ENCODE data around the gene BSPRY.
A peak's percentile ranks its signal among the peaks of the same experiment; 100 is the strongest.

The BSPRY gene

GRCh38 chr9:113391917-113392316 lies 42.6 kb downstream of the BSPRY start:
- H3K27me3 ChIP-seq (ENCODE audit: control insufficient read depth in 3 of 3, insufficient read depth in 3 of 3, low read depth in 1 of 3, low read length in 3 of 3) = no peaks in the 10 kb centered on the region
- H3K4me1 ChIP-seq (ENCODE audit: control insufficient read depth in 2 of 2, insufficient read depth in 1 of 2, low read depth in 1 of 2, low read length in 2 of 2) = no peaks in the 10 kb centered on the region
- no peak overlapping the region for H4K8ac ChIP-seq (ENCODE audit: low read depth, low read length)
- H3K14ac ChIP-seq (ENCODE audit: low read length) = no peak overlapping the region
- DNase-seq (ENCODE audit: low spot score) = no peak
- H3K4me2 ChIP-seq (ENCODE audit: insufficient read depth, low read length, poor library complexity, severe bottlenecking) = no peak overlapping the region
- no peak overlapping the region for H2BK15ac ChIP-seq (ENCODE audit: low read length)
- H2BK5ac ChIP-seq (ENCODE audit: low read length) = no peak overlapping the region
- H3K4me3 ChIP-seq (ENCODE audit: low read length in 2 of 2) = no peak overlapping the region
- no peak overlapping the region for H2AFZ ChIP-seq (ENCODE audit: low read length)
- no peak overlapping the region for H4K91ac ChIP-seq (ENCODE audit: low read depth, low read length, poor library complexity)
- WGBS, 2 donors (ENCODE audit: extremely low coverage in 2 of 2, insufficient read length in 2 of 2, insufficient replicate concordance in 1 of 2) = no CpG with 5 or more reads among the region's 7 CpGs
- no peaks in the 10 kb centered on the region for H3K79me1 ChIP-seq (ENCODE audit: low read depth, low read length)
- no peak overlapping the region for H2AK5ac ChIP-seq (ENCODE audit: low read depth, low read length)
- H3K18ac ChIP-seq (ENCODE audit: low read length) = no peak overlapping the region
- no peak overlapping the region for H2BK12ac ChIP-seq (ENCODE audit: low read length)
- H3K27ac ChIP-seq (replicated peaks; ENCODE audit: low read length) = no peak overlapping the region
- H3K36me3 ChIP-seq (replicated peaks in 1 of 2; ENCODE audit: control insufficient read depth in 2 of 2, insufficient read depth in 2 of 2, low read length in 2 of 2) = peaks cover 30 to 72% of the 10 kb centered on the region in 2 donors
- H2BK120ac ChIP-seq (ENCODE audit: low read depth, low read length) = no peak overlapping the region
- H3K9ac ChIP-seq (ENCODE audit: low read depth, low read length, poor library complexity) = no peak overlapping the region
- H3K9me3 ChIP-seq (replicated peaks in 1 of 2; ENCODE audit: control insufficient read depth in 2 of 2, insufficient read depth in 1 of 2, low read depth in 1 of 2, low read length in 2 of 2) = no peaks in the 10 kb centered on the region
- no peak overlapping the region for H3K23ac ChIP-seq (ENCODE audit: low read depth, low read length, poor library complexity)
- no peak overlapping the region for H3K4ac ChIP-seq (ENCODE audit: low read length)

- WGBS, 2 donors (ENCODE audit: extremely low coverage in 2 of 2, insufficient read length in 2 of 2, insufficient replicate concordance in 1 of 2) = no CpG with 5 or more reads among the region's 7 CpGs
- H4K8ac ChIP-seq (ENCODE audit: low read depth, low read length) = no peak overlapping the region
- no peak overlapping the region for H2BK15ac ChIP-seq (ENCODE audit: low read length)
- no peak overlapping the region for H2AK5ac ChIP-seq (ENCODE audit: low read depth, low read length)
- no peak overlapping the region for H2BK120ac ChIP-seq (ENCODE audit: low read depth, low read length)
- H3K14ac ChIP-seq (ENCODE audit: low read length) = no peak overlapping the region
- no peaks in the 10 kb centered on the region for H3K9me3 ChIP-seq (replicated peaks in 1 of 2; ENCODE audit: control insufficient read depth in 2 of 2, insufficient read depth in 1 of 2, low read depth in 1 of 2, low read length in 2 of 2)
- H3K27me3 ChIP-seq (ENCODE audit: control insufficient read depth in 3 of 3, insufficient read depth in 3 of 3, low read depth in 1 of 3, low read length in 3 of 3) = no peaks in the 10 kb centered on the region
- H2BK5ac ChIP-seq (ENCODE audit: low read length) = no peak overlapping the region
- no peak overlapping the region for H3K9ac ChIP-seq (ENCODE audit: low read depth, low read length, poor library complexity)
- H3K18ac ChIP-seq (ENCODE audit: low read length) = no peak overlapping the region
- no peak overlapping the region for H3K27ac ChIP-seq (replicated peaks; ENCODE audit: low read length)
- H3K4me2 ChIP-seq (ENCODE audit: insufficient read depth, low read length, poor library complexity, severe bottlenecking) = no peak overlapping the region
- no peak overlapping the region for H4K91ac ChIP-seq (ENCODE audit: low read depth, low read length, poor library complexity)
- H3K4ac ChIP-seq (ENCODE audit: low read length) = no peak overlapping the region
- no peaks in the 10 kb centered on the region for H3K79me1 ChIP-seq (ENCODE audit: low read depth, low read length)
- H3K4me1 ChIP-seq (ENCODE audit: control insufficient read depth in 2 of 2, insufficient read depth in 1 of 2, low read depth in 1 of 2, low read length in 2 of 2) = no peaks in the 10 kb centered on the region
- H3K36me3 ChIP-seq (replicated peaks in 1 of 2; ENCODE audit: control insufficient read depth in 2 of 2, insufficient read depth in 2 of 2, low read length in 2 of 2) = peaks cover 25 to 59% of the 10 kb centered on the region in 2 donors
- H3K23ac ChIP-seq (ENCODE audit: low read depth, low read length, poor library complexity) = peak overlapping the region; percentile 38
- no peak overlapping the region for H2AFZ ChIP-seq (ENCODE audit: low read length)
- DNase-seq (ENCODE audit: low spot score) = no peak
- no peak overlapping the region for H3K4me3 ChIP-seq (ENCODE audit: low read length in 2 of 2)
- no peak overlapping the region for H2BK12ac ChIP-seq (ENCODE audit: low read length)
These were observed 43.9 kb downstream of the BSPRY start for GRCh38 chr9:113393281-113393680.

DNA sequence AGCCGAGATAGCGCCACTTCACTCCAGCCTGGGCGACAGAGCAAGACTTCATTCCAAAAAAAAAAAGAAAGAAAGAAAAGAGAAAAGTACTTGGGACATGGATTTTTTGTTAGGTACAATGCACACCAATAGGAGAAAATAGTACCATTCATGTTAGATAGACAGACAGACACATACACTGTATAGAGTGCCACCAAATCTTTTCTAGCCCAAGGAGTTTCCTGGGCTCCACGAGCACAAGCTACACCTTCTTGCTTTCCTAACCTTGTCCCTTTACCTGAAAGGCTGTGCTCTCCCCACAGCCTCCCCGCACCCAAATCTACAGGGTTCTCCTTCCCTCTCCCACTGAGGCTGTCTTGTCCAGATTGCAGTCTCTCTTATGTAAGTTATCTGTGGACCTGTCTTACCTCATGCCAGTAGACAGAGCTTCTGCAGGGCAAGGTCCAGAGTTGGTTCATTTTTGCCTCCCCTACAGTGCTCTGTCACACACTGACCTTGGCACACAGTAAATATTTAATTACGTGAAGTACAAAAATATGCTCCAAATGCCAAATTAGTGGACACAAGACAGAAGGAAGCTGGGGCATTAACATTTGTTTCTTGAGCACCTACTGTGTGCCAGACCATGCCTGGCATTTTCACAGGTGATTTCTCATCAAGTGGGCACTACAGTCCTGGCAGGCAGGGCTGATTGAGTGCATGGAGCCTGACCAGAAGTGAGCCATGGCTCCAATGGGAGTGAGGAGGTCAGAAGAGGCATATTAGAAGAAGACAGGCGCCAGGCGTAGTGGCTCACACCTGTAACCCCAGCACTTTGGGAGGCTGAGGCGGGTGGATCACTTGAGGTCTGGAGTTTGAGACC lies 45.9 kb downstream of the BSPRY start:
- no peaks in the 10 kb centered on the region for H3K79me1 ChIP-seq (ENCODE audit: low read depth, low read length)
- DNase-seq (ENCODE audit: low spot score) = no peak
- no peak overlapping the region for H2AK5ac ChIP-seq (ENCODE audit: low read depth, low read length)
- H3K27ac ChIP-seq (replicated peaks; ENCODE audit: low read length) = no peak overlapping the region
- no peaks in the 10 kb centered on the region for H3K9me3 ChIP-seq (replicated peaks in 1 of 2; ENCODE audit: control insufficient read depth in 2 of 2, insufficient read depth in 1 of 2, low read depth in 1 of 2, low read length in 2 of 2)
- no peak overlapping the region for H3K23ac ChIP-seq (ENCODE audit: low read depth, low read length, poor library complexity)
- no peak overlapping the region for H2BK5ac ChIP-seq (ENCODE audit: low read length)
- no peaks in the 10 kb centered on the region for H3K27me3 ChIP-seq (ENCODE audit: control insufficient read depth in 3 of 3, insufficient read depth in 3 of 3, low read depth in 1 of 3, low read length in 3 of 3)
- no peak overlapping the region for H2BK12ac ChIP-seq (ENCODE audit: low read length)
- H3K4me3 ChIP-seq (ENCODE audit: low read length in 2 of 2) = peak overlapping the region in 1 of 2 donors; percentile 43
- no peak overlapping the region for H2BK15ac ChIP-seq (ENCODE audit: low read length)
- H4K91ac ChIP-seq (ENCODE audit: low read depth, low read length, poor library complexity) = no peak overlapping the region
- H3K18ac ChIP-seq (ENCODE audit: low read length) = no peak overlapping the region
- no peak overlapping the region for H3K14ac ChIP-seq (ENCODE audit: low read length)
- no peak overlapping the region for H3K4ac ChIP-seq (ENCODE audit: low read length)
- H4K8ac ChIP-seq (ENCODE audit: low read depth, low read length) = no peak overlapping the region
- H3K4me2 ChIP-seq (ENCODE audit: insufficient read depth, low read length, poor library complexity, severe bottlenecking) = no peak overlapping the region
- no peak overlapping the region for H3K9ac ChIP-seq (ENCODE audit: low read depth, low read length, poor library complexity)
- H2BK120ac ChIP-seq (ENCODE audit: low read depth, low read length) = no peak overlapping the region
- H3K36me3 ChIP-seq (replicated peaks in 1 of 2; ENCODE audit: control insufficient read depth in 2 of 2, insufficient read depth in 2 of 2, low read length in 2 of 2) = peaks cover 13 to 41% of the 10 kb centered on the region in 2 donors
- peaks cover 0 to 3% of the 10 kb centered on the region in 2 donors for H3K4me1 ChIP-seq (ENCODE audit: control insufficient read depth in 2 of 2, insufficient read depth in 1 of 2, low read depth in 1 of 2, low read length in 2 of 2)
- no CpG with 5 or more reads among the region's 9 CpGs for WGBS, 2 donors (ENCODE audit: extremely low coverage in 2 of 2, insufficient read length in 2 of 2, insufficient replicate concordance in 1 of 2)
- no peak overlapping the region for H2AFZ ChIP-seq (ENCODE audit: low read length)

- no peak overlapping the region for H3K4me2 ChIP-seq (ENCODE audit: insufficient read depth, low read length, poor library complexity, severe bottlenecking)
- no peaks in the 10 kb centered on the region for H3K79me1 ChIP-seq (ENCODE audit: low read depth, low read length)
- WGBS, 2 donors (ENCODE audit: extremely low coverage in 2 of 2, insufficient read length in 2 of 2, insufficient replicate concordance in 1 of 2) = no CpG with 5 or more reads among the region's 3 CpGs
- no peak overlapping the region for H2BK120ac ChIP-seq (ENCODE audit: low read depth, low read length)
- H3K23ac ChIP-seq (ENCODE audit: low read depth, low read length, poor library complexity) = no peak overlapping the region
- H2AFZ ChIP-seq (ENCODE audit: low read length) = no peak overlapping the region
- peak overlapping the region; percentile 9 for H3K9ac ChIP-seq (ENCODE audit: low read depth, low read length, poor library complexity)
- no peak overlapping the region for H2AK5ac ChIP-seq (ENCODE audit: low read depth, low read length)
- no peak overlapping the region for H3K14ac ChIP-seq (ENCODE audit: low read length)
- no peaks in the 10 kb centered on the region for H3K27me3 ChIP-seq (ENCODE audit: control insufficient read depth in 3 of 3, insufficient read depth in 3 of 3, low read depth in 1 of 3, low read length in 3 of 3)
- no peak overlapping the region for H2BK12ac ChIP-seq (ENCODE audit: low read length)
- no peak overlapping the region for H4K91ac ChIP-seq (ENCODE audit: low read depth, low read length, poor library complexity)
- no peaks in the 10 kb centered on the region for H3K9me3 ChIP-seq (replicated peaks in 1 of 2; ENCODE audit: control insufficient read depth in 2 of 2, insufficient read depth in 1 of 2, low read depth in 1 of 2, low read length in 2 of 2)
- H3K4me1 ChIP-seq (ENCODE audit: control insufficient read depth in 2 of 2, insufficient read depth in 1 of 2, low read depth in 1 of 2, low read length in 2 of 2) = peaks cover 4 to 6% of the 10 kb centered on the region in 2 donors
- H3K4ac ChIP-seq (ENCODE audit: low read length) = no peak overlapping the region
- no peak overlapping the region for H3K4me3 ChIP-seq (ENCODE audit: low read length in 2 of 2)
- no peak overlapping the region for H4K8ac ChIP-seq (ENCODE audit: low read depth, low read length)
- DNase-seq (ENCODE audit: low spot score) = no peak
- no peak overlapping the region for H3K27ac ChIP-seq (replicated peaks; ENCODE audit: low read length)
- H3K36me3 ChIP-seq (replicated peaks in 1 of 2; ENCODE audit: control insufficient read depth in 2 of 2, insufficient read depth in 2 of 2, low read length in 2 of 2) = peaks cover 2 to 21% of the 10 kb centered on the region in 2 donors
- H2BK5ac ChIP-seq (ENCODE audit: low read length) = no peak overlapping the region
- no peak overlapping the region for H3K18ac ChIP-seq (ENCODE audit: low read length)
- H2BK15ac ChIP-seq (ENCODE audit: low read length) = no peak overlapping the region
These were observed 47.9 kb downstream of the BSPRY start for GRCh38 chr9:113397203-113397631.

All from neuronal stem cell (in vitro differentiated cells).